ENCODE results near the gene TSPAN16.

DNA sequence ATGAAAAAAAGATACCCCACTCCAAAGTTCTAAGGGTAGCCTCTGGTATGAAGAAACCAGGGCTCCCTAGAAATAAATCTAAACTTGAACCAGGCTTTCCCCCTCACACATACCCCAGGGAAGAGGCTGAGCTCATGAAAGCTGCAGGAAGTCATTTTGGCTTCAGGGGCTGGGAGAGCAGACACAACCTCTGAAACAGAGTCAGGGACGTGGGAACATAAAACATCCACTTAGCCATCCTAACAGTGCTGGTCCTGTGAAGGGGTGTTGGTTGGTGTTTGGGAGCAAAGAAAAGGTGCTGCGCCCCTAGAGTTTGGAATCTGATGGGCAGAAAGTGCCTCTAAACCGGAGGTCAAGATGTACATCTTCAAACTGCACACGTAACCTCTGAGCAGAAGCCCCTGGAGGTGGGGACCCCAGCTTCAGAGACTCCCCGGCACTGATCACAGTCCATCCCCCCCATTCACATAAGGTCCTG is 27.7 kb downstream of the TSPAN16 start:
- TF ChIP-seq, protein P1, sequence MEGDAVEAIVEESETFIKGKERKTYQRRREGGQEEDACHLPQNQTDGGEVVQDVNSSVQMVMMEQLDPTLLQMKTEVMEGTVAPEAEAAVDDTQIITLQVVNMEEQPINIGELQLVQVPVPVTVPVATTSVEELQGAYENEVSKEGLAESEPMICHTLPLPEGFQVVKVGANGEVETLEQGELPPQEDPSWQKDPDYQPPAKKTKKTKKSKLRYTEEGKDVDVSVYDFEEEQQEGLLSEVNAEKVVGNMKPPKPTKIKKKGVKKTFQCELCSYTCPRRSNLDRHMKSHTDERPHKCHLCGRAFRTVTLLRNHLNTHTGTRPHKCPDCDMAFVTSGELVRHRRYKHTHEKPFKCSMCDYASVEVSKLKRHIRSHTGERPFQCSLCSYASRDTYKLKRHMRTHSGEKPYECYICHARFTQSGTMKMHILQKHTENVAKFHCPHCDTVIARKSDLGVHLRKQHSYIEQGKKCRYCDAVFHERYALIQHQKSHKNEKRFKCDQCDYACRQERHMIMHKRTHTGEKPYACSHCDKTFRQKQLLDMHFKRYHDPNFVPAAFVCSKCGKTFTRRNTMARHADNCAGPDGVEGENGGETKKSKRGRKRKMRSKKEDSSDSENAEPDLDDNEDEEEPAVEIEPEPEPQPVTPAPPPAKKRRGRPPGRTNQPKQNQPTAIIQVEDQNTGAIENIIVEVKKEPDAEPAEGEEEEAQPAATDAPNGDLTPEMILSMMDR (IDR thresholded peaks at IDR 0.05; ENCODE audit: insufficient read depth, low read depth, low read length): no peak
- no peak for TF ChIP-seq EZH2 (IDR thresholded peaks at IDR 0.05; ENCODE audit: insufficient read depth, low read length)
